Breast epithelium (tissue), 3 donors: ENCODE results near the gene ENAH.

ENCODE experiments used
- CTCF ChIP-seq, 3 donors: fragments of 450-650 bp; IDR thresholded peaks; one replicate each; pipeline ENCODE4 v1.5.1; 2016 to 2017; ENCODE audit warnings: antibody characterized with exemption in 3 of 3, mild to moderate bottlenecking in 3 of 3, moderate library complexity in 3 of 3
- POLR2A ChIP-seq: fragments of 450-650 bp; IDR thresholded peaks from one replicate; pipeline ENCODE4 v1.6.1; 2016; ENCODE audit warnings: antibody characterized with exemption, mild to moderate bottlenecking, moderate library complexity
- POLR2AphosphoS5 ChIP-seq, 3 donors: sonication (generic); formaldehyde crosslinking; IDR thresholded peaks; one replicate each; pipeline ENCODE4 v1.6.1; 2017; ENCODE audit warnings: antibody characterized with exemption in 3 of 3

GRCh38 chr1:225488676-225489075 lies 164.2 kb downstream of the ENAH start:
- TF ChIP-seq CTCF (IDR thresholded peaks at IDR 0.05) (no peak), POLR2A (no peak), POLR2AphosphoS5 (IDR thresholded peaks at IDR 0.05) (no peak)
